ENCODE data around the gene TEX26. TPM values are rescaled to one million over a fixed set of nuclear protein-coding genes. Genes with fewer than 3 reads are reported as not detected.

Gene TEX26
- total and polyA plus RNA-seq, 10 of the 15 experiments (the other 5 are each of a cell fraction or from before 2014, with no cell fraction given): not detected

DNA sequence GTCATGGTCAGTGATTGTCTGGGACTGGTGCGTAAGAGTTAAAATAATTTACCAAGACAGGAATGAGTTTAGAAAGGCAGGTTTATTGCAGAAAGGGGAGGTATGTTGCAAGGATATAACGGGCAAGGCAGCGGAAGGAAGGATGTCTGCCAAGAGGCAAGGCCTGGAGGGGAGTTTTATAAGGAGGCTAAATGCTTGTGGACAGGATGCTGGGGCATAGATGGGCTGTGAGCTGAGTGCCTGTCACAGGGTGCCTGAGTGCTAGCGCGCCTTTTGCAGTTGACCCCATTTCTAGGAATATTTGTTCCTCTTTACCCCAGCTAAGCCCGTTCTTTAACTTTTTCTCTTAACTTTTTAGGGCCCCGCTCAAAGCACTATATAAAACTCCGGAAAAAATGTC is 58.7 kb downstream of the TEX26 start:
- no TSS peak for BruUV-seq (replicated peaks)
- Histone ChIP-seq H3K9me3 (replicated peaks; ENCODE audit: control insufficient read depth, insufficient read depth, low read length) (no peaks in the 10 kb centered on the region; the same call in 2 of the 3 replicates), H3K79me2 (ENCODE audit: control insufficient read depth, insufficient read depth, low read length) (no peaks in the 10 kb centered on the region), H3K27me3 (replicated peaks in 1 of 2; ENCODE audit: control insufficient read depth in 2 of 2, insufficient read depth in 2 of 2, low read length in 1 of 2) (no peaks in the 10 kb centered on the region; a peak in 1 of 4 replicates), H3K36me3 (ENCODE audit: control insufficient read depth in 2 of 2, insufficient read depth in 2 of 2, low read length in 1 of 2) (no peaks in the 10 kb centered on the region), H3K4me3 (no peak overlapping the region), H3K9ac (ENCODE audit: control insufficient read depth, insufficient read depth, low read length) (no peak overlapping the region), H4K20me1 (ENCODE audit: control insufficient read depth, insufficient read depth) (no peaks in the 10 kb centered on the region), H3K4me2 (ENCODE audit: control insufficient read depth, insufficient read depth) (no peak overlapping the region), H3K4me1 (ENCODE audit: control insufficient read depth, insufficient read depth, low read length) (no peaks in the 10 kb centered on the region), H2AFZ (ENCODE audit: control insufficient read depth, low read depth, low read length) (no peak overlapping the region), H3K27ac (ENCODE audit: control insufficient read depth, insufficient read depth) (no peak overlapping the region)
- ATAC-seq: no peak
- SMC1A ChIA-PET (ENCODE audit: uncharacterized antibody, unreplicated experiment): no interaction called here
- FAIRE-seq: no peak
- POLR2A ChIA-PET: no interaction called here
- in situ Hi-C loops (cut with MboI): no loop called here
- DNase-seq (ENCODE audit: low read depth, low spot score): no peak
- WGBS (ENCODE audit: insufficient coverage, insufficient replicate concordance, low lambda C conversion rate, missing lambda C conversion rate): 86% methylated on average over 8 of the region's 8 CpGs
- RAD21 ChIA-PET (ENCODE audit: unreplicated experiment): no interaction called here
- intact Hi-C loops (cut with micrococcal nuclease; ENCODE audit: unreplicated experiment): no loop called here
- CTCF ChIA-PET: no interaction called here
- TF ChIP-seq RAD21 (IDR thresholded peaks at IDR 0.05; ENCODE audit: insufficient read depth, low read depth, low read length) (no peak), CREB1 (IDR thresholded peaks at IDR 0.05; ENCODE audit: low read depth) (no peak), ESRRA (IDR thresholded peaks at IDR 0.05; ENCODE audit: low read length) (no peak), CHD2 (IDR thresholded peaks at IDR 0.05; ENCODE audit: borderline replicate concordance, low read depth, low read length) (no peak), WRNIP1 (IDR thresholded peaks at IDR 0.05; ENCODE audit: borderline replicate concordance, low read depth, low read length) (no peak), BMI1 (IDR thresholded peaks at IDR 0.05; ENCODE audit: borderline replicate concordance) (no peak)
- TF ChIP-seq, protein P1, sequence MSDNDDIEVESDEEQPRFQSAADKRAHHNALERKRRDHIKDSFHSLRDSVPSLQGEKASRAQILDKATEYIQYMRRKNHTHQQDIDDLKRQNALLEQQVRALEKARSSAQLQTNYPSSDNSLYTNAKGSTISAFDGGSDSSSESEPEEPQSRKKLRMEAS (IDR thresholded peaks at IDR 0.05; ENCODE audit: low read depth, low read length): no peak
- TF ChIP-seq, protein P2, sequence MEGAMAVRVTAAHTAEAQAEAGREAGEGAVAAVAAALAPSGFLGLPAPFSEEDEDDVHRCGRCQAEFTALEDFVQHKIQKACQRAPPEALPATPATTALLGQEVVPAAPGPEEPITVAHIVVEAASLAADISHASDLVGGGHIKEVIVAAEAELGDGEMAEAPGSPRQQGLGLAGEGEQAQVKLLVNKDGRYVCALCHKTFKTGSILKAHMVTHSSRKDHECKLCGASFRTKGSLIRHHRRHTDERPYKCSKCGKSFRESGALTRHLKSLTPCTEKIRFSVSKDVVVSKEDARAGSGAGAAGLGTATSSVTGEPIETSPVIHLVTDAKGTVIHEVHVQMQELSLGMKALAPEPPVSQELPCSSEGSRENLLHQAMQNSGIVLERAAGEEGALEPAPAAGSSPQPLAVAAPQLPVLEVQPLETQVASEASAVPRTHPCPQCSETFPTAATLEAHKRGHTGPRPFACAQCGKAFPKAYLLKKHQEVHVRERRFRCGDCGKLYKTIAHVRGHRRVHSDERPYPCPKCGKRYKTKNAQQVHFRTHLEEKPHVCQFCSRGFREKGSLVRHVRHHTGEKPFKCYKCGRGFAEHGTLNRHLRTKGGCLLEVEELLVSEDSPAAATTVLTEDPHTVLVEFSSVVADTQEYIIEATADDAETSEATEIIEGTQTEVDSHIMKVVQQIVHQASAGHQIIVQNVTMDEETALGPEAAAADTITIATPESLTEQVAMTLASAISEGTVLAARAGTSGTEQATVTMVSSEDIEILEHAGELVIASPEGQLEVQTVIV (IDR thresholded peaks at IDR 0.05; ENCODE audit: borderline replicate concordance, partially characterized antibody): no peak
- TF ChIP-seq, protein P3, sequence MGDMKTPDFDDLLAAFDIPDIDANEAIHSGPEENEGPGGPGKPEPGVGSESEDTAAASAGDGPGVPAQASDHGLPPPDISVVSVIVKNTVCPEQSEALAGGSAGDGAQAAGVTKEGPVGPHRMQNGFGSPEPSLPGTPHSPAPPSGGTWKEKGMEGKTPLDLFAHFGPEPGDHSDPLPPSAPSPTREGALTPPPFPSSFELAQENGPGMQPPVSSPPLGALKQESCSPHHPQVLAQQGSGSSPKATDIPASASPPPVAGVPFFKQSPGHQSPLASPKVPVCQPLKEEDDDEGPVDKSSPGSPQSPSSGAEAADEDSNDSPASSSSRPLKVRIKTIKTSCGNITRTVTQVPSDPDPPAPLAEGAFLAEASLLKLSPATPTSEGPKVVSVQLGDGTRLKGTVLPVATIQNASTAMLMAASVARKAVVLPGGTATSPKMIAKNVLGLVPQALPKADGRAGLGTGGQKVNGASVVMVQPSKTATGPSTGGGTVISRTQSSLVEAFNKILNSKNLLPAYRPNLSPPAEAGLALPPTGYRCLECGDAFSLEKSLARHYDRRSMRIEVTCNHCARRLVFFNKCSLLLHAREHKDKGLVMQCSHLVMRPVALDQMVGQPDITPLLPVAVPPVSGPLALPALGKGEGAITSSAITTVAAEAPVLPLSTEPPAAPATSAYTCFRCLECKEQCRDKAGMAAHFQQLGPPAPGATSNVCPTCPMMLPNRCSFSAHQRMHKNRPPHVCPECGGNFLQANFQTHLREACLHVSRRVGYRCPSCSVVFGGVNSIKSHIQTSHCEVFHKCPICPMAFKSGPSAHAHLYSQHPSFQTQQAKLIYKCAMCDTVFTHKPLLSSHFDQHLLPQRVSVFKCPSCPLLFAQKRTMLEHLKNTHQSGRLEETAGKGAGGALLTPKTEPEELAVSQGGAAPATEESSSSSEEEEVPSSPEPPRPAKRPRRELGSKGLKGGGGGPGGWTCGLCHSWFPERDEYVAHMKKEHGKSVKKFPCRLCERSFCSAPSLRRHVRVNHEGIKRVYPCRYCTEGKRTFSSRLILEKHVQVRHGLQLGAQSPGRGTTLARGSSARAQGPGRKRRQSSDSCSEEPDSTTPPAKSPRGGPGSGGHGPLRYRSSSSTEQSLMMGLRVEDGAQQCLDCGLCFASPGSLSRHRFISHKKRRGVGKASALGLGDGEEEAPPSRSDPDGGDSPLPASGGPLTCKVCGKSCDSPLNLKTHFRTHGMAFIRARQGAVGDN (IDR thresholded peaks at IDR 0.05): no peak
- TF ChIP-seq, protein P4, sequence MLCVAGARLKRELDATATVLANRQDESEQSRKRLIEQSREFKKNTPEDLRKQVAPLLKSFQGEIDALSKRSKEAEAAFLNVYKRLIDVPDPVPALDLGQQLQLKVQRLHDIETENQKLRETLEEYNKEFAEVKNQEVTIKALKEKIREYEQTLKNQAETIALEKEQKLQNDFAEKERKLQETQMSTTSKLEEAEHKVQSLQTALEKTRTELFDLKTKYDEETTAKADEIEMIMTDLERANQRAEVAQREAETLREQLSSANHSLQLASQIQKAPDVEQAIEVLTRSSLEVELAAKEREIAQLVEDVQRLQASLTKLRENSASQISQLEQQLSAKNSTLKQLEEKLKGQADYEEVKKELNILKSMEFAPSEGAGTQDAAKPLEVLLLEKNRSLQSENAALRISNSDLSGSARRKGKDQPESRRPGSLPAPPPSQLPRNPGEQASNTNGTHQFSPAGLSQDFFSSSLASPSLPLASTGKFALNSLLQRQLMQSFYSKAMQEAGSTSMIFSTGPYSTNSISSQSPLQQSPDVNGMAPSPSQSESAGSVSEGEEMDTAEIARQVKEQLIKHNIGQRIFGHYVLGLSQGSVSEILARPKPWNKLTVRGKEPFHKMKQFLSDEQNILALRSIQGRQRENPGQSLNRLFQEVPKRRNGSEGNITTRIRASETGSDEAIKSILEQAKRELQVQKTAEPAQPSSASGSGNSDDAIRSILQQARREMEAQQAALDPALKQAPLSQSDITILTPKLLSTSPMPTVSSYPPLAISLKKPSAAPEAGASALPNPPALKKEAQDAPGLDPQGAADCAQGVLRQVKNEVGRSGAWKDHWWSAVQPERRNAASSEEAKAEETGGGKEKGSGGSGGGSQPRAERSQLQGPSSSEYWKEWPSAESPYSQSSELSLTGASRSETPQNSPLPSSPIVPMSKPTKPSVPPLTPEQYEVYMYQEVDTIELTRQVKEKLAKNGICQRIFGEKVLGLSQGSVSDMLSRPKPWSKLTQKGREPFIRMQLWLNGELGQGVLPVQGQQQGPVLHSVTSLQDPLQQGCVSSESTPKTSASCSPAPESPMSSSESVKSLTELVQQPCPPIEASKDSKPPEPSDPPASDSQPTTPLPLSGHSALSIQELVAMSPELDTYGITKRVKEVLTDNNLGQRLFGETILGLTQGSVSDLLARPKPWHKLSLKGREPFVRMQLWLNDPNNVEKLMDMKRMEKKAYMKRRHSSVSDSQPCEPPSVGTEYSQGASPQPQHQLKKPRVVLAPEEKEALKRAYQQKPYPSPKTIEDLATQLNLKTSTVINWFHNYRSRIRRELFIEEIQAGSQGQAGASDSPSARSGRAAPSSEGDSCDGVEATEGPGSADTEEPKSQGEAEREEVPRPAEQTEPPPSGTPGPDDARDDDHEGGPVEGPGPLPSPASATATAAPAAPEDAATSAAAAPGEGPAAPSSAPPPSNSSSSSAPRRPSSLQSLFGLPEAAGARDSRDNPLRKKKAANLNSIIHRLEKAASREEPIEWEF (IDR thresholded peaks at IDR 0.05; ENCODE audit: insufficient replicate concordance, low read depth, low read length): no peak
- TF ChIP-seq, protein P5, sequence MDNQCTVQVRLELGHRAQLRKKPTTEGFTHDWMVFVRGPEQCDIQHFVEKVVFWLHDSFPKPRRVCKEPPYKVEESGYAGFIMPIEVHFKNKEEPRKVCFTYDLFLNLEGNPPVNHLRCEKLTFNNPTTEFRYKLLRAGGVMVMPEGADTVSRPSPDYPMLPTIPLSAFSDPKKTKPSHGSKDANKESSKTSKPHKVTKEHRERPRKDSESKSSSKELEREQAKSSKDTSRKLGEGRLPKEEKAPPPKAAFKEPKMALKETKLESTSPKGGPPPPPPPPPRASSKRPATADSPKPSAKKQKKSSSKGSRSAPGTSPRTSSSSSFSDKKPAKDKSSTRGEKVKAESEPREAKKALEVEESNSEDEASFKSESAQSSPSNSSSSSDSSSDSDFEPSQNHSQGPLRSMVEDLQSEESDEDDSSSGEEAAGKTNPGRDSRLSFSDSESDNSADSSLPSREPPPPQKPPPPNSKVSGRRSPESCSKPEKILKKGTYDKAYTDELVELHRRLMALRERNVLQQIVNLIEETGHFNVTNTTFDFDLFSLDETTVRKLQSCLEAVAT (IDR thresholded peaks at IDR 0.05): no peak

Measured in GM12878 (cell line).